Stimulated activated CD4-positive, alpha-beta T cell treated with anti-CD3 and anti-CD28 coated beads, Interleukin-1b, Interleukin-23, amount 100 ng/mL, for 4 hours (primary cell): Measurements from ENCODE around the gene TEX2.
"Not testable (repeated sequence)": the region's sequence is repeated elsewhere in the genome, so short reads cannot be mapped to it uniquely, and the experiment has no call there.

Experiments
- DNase-seq, 2 donors: peaks; one replicate each; pipeline ENCODE4 v3.0.0-alpha.2; 2020; ENCODE audit warnings: low read depth in 2 of 2

TEX2 gene

GRCh38 chr17:64145751-64146417, 117.2 kb downstream of the TEX2 start:
- DNase-seq = peak; percentile 83 to 93

- DNase-seq = no peak
Measured at GRCh38 chr17:64145375-64145750, 117.7 kb downstream of the TEX2 start.

DNA sequence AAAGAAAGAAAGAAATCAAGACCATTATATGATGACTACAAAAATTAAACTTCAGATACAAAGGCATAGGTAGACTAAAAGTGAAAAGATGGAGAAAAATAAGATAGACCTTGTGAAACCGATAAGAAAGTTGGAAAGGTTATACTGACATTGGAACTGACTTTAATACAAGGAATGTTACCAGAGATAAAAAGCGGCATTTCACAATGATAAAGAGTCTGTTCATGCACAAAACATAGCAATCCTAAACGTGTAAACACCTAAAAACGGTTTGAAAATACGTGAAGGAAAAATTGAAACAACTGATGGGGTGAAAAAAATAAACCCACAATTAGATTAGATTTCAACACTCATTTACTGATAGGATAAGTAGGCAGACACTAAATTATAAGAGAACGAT, 123.5 kb downstream of the TEX2 start:
- no peak for DNase-seq

DNA sequence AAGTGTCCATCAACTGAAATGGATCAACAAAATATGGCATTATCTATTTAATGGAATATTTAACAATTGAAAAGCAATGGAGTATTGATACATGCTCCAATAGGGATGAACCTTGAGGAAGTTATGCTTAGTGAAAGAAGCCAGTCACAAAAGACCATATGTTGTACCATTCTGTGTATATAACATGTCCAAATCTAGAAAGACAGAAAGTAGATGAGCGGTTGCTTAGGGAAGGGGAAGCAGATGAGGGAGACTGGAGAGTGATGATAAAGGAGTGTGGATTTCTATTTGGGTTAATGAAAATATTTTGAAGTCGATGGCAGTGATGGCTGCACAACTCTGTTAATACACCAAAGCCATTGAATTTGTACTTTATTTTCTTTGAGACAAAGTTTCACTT, 124.6 kb downstream of the TEX2 start:
- no peak for DNase-seq

- DNase-seq = no peak
Measured at GRCh38 chr17:64135000-64135399, 128.1 kb downstream of the TEX2 start.

GRCh38 chr17:64134216-64134970, 128.7 kb downstream of the TEX2 start:
- no peak for DNase-seq

DNA sequence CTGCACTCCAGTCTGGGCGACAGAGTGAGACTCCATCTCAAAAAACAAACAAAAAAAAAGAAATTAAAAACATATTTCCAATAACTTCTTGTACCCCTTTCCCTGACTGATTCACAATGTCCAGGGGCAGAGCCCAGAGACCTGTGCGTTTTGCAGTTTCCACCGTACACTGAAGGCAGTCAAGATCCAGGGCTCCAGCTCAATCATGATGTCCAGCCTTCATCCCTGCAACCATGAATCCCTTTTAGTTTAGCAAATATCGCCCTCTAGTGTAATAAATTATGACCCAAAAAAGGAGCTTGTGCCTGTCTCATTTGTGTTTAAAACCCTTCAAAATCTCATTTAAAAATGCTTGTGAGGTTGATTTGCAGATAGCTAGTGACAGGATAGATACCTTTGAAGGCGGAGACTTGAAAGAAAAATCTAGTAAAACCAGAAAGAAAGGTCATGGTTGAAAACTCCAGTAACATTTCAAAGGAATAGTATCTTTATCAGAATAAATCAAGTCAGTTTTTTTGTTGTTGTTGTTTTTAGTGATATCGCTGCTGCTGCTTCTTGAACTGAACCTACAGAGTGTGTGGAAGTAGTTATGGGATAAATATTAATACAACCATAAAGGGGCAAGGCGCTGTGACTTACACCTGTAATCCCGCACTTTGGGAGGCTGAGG, 129.4 kb downstream of the TEX2 start:
- no peak for DNase-seq

DNA sequence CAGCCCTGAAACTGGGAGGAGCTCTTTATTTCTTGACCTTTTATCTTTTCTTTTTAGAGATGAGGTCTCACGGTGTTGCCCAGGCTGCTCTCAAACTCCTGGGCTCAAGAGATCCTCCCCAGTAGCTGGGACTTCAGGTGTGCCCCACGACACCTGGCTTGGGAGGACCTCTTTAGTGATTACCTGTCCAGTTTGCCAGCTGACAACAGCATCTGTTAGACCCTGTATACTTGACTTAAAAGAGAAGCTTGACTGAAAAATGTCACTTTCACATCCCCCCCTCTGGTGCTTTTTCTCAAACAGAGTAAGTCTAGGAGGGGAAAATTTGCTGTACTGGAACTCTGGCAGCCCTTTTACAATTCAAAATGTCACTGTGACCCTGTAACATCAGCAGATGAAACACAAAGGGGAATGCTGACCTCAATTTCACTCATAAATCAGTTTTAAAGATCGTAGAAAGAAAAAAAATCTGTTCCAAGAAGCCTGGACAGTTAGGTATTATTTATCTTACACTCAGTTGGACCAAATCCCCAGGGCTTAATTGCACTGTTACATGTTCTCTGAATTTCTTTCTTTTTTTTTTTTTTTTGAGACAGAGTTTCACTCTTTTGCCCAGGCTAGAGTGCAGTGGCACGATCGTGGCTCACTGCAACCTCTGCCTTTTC, 131.3 kb downstream of the TEX2 start:
- DNase-seq = no peak

DNA sequence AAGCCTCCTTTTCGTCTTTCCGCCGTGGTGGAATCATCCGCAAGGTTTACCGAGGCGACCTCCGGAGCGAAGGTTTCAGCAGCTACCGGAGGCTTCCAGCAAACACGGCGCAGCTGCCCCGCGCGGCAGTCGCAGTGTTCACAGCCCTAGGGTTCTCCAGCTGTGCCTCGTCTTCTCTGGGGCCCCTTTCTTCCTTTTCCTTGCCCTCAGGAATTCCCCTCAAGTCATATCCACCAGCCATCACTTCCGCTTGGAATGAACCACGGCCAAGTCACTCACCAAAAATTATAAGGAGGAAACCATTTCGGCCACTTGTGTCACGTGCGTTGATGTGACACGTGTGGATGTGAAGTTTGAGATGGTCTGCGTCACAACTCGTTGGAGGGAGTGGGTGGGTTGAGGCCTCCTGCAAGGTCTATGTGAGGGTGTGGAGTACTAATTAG, 132.5 kb downstream of the TEX2 start:
- DNase-seq = peak; percentile 36 to 43

- DNase-seq = peak; percentile 91 to 93
Measured at GRCh38 chr17:64129765-64130558, 133.1 kb downstream of the TEX2 start, which contains the start of gene ERN1. ERN1 (minus strand) TSS chr17:64130144; CDS start chr17:64130029, 115 bp downstream.

GRCh38 chr17:64129515-64129764, 133.6 kb downstream of the TEX2 start:
- peak in 1 of 2 donors; percentile 29 for DNase-seq

DNA sequence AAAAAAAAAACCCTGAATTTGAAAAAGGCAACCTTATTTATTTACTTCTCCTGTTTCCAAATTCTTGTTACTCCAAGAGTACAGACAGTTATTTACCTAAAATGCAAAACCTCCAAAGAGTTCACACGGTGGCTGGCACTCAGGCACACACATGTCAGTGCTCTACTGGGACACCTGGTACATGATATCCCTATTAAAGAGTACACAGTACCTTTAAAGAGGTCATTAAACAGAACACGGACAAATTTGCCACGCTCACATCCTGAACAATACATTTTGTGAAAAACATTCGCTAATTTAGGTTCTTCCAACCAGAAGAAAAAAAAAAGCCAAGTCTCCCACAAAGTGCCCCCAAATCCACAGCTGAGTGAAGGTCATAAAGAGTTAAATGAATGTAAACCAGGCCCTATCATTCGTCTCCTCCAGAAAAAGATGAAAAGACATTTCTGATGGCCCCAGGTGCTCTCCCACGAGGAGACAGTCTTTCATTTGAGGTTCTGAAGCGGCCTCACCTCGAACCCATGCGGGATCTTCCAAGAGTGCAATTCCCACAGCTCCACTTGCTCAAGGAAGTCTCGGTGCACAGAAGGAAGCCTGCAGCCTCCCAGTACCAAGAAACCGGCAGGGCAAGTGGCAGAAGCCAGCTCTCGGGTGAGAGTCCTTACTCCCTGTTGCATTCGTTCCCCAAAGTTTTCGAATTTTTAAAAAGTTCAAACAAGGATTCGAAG, 134.1 kb downstream of the TEX2 start:
- no peak for DNase-seq

DNA sequence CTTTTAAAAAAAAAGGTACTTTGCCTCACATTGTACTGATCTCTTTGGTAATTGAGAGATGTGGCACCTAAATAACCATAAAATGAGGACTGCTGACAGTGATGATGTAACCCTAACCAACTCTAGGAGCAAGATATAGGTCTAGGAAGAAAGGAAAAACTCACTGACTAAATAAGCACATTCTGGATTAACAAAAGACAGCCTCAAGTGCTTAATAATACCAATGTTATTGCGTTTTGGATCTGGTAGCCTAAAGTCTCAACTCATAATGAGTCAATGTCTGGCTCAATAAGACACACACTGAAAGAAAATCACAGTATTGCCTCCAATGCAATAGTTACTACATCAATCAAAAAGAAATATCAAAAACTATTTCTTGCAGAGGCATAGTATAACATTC, 136.1 kb downstream of the TEX2 start:
- no peak for DNase-seq

- DNase-seq = no peak
Measured at GRCh38 chr17:64125937-64126336, 137.1 kb downstream of the TEX2 start.

GRCh38 chr17:64124609-64125008, 138.5 kb downstream of the TEX2 start:
- DNase-seq = no peak

GRCh38 chr17:64123114-64123513, 139.9 kb downstream of the TEX2 start:
- DNase-seq = no peak

DNA sequence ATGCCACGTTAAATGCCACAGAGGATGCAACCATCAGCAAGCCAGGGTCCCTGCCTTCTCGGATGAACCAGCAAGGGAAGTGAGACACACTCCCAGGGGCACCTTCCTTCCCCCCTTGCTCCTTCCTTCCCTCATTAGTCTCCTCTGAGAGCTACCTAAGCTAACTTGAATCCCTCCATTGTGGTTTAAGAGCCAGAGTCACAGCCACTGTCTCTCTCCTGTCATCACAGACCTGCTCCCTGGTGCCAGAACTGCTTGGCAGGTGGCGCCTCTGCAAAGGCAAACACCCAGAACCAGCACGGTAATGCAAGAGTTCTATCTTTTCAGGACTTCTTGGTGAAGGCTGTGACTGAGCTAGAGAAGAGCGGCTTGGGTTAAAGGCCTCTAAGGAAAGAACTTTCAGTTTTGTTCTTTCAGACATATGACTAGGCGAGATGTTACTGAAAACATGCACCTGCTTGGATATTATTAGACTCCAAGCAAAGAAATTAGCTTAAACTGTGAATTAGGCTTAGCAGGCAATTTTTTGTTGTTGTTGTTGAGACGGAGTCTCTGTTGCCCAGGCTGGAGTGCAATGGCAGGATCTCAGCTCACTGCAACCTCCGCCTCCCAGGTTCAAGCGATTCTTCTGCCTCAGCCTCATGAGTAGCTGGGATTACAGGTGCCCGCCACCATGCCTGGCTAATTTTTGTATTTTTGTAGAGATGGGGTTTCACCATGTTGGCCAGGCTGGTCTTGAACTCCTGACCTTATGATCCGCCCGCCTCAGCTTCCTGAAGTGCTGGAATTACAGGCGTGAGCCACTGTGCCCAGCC, 141.9 kb downstream of the TEX2 start:
- not testable (repeated sequence) for DNase-seq

GRCh38 chr17:64120159-64120810, 142.8 kb downstream of the TEX2 start:
- DNase-seq = no peak
